DND-41 (cell line): Measurements from ENCODE around the gene NAALADL1.

Experiments
- ATAC-seq: fragments of 200-7000 bp; cut with Tn5 transposase; 3 replicates; pipeline ENCODE4 v1.9.1; 2021; ENCODE audit warnings: low read depth; ENCODE audit not compliant: insufficient read depth
- DNase-seq: peaks from one replicate; pipeline ENCODE4 v3.0.0-alpha.2; 2020
- H2AFZ ChIP-seq: 2 replicates; pipeline ENCODE4 v1.6.0; 2012; ENCODE audit warnings: low read depth, low read length
- H3K27ac ChIP-seq: 2 replicates; pipeline ENCODE4 v1.5.1; 2012; ENCODE audit warnings: low read length, inconsistent platforms
- H3K27me3 ChIP-seq: fragments of 200-600 bp; sonication (generic); 2 replicates; pipeline ENCODE4 v1.6.0; 2012; ENCODE audit warnings: low read length, mild to moderate bottlenecking, inconsistent platforms; ENCODE audit not compliant: insufficient read depth, poor library complexity
- H3K36me3 ChIP-seq: 2 replicates; pipeline ENCODE4 v1.5.1; 2012; ENCODE audit warnings: low read length, inconsistent platforms; ENCODE audit not compliant: insufficient read depth
- H3K4me1 ChIP-seq: 2 replicates; pipeline ENCODE4 v1.5.1; 2012; ENCODE audit warnings: mild to moderate bottlenecking, low read length; ENCODE audit not compliant: insufficient read depth
- H3K4me2 ChIP-seq: 2 replicates; pipeline ENCODE4 v1.6.0; 2012; ENCODE audit warnings: mild to moderate bottlenecking, moderate library complexity, low read length, inconsistent platforms; ENCODE audit not compliant: insufficient read depth
- H3K4me3 ChIP-seq, 2 experiments: fragments of 200-600 bp in 1 of 2; shearing (Covaris generic) in 1 of 2; 2 replicates each; pipeline ENCODE4 v1.5.1; 2012 to 2016; ENCODE audit warnings: inconsistent platforms in 2 of 2, low read length in 2 of 2, mild to moderate bottlenecking in 2 of 2, low read depth in 1 of 2, moderate library complexity in 1 of 2
- H3K79me2 ChIP-seq: 2 replicates; pipeline ENCODE4 v1.6.0; 2012; ENCODE audit warnings: low read length, inconsistent platforms; ENCODE audit not compliant: insufficient read depth
- H3K9ac ChIP-seq: 2 replicates; pipeline ENCODE4 v1.6.0; 2012; ENCODE audit warnings: low read depth, mild to moderate bottlenecking, inconsistent platforms, low read length, moderate library complexity
- H3K9me3 ChIP-seq: 2 replicates; pipeline ENCODE4 v1.5.1; 2012; ENCODE audit warnings: low read length, moderate library complexity, mild to moderate bottlenecking, inconsistent platforms; ENCODE audit not compliant: insufficient read depth, severe bottlenecking
- H4K20me1 ChIP-seq: 2 replicates; pipeline ENCODE4 v1.6.0; 2012; ENCODE audit warnings: low read length; ENCODE audit not compliant: insufficient read depth
- EZH2 ChIP-seq: IDR thresholded peaks from 3 replicates; pipeline ENCODE4 v1.6.1; 2012; ENCODE audit warnings: borderline replicate concordance, low read depth, mild to moderate bottlenecking, moderate library complexity, low read length, inconsistent platforms; ENCODE audit not compliant: severe bottlenecking
- TF ChIP-seq, protein P1 (sequence below): IDR thresholded peaks from 2 replicates; pipeline ENCODE4 v1.5.1; 2012; ENCODE audit warnings: borderline replicate concordance, low read length, moderate library complexity, mild to moderate bottlenecking; ENCODE audit not compliant: poor library complexity, severe bottlenecking; ENCODE audit errors: extremely low read depth

Gene NAALADL1

GRCh38 chr11:65053827-65054508 lies 4.4 kb downstream of the NAALADL1 start:
- Histone ChIP-seq H3K4me2 (no peak overlapping the region), H2AFZ (no peak overlapping the region), H3K79me2 (no peaks in the 10 kb centered on the region), H3K4me3 (no peak overlapping the region), H3K27ac (no peak overlapping the region), H3K9ac (no peak overlapping the region), H4K20me1 (no peaks in the 10 kb centered on the region; the same call in 1 of the 2 replicates), H3K36me3 (no peaks in the 10 kb centered on the region), H3K9me3 (no peaks in the 10 kb centered on the region), H3K4me1 (no peaks in the 10 kb centered on the region), H3K27me3 (no peaks in the 10 kb centered on the region)
- TF ChIP-seq, protein P1, sequence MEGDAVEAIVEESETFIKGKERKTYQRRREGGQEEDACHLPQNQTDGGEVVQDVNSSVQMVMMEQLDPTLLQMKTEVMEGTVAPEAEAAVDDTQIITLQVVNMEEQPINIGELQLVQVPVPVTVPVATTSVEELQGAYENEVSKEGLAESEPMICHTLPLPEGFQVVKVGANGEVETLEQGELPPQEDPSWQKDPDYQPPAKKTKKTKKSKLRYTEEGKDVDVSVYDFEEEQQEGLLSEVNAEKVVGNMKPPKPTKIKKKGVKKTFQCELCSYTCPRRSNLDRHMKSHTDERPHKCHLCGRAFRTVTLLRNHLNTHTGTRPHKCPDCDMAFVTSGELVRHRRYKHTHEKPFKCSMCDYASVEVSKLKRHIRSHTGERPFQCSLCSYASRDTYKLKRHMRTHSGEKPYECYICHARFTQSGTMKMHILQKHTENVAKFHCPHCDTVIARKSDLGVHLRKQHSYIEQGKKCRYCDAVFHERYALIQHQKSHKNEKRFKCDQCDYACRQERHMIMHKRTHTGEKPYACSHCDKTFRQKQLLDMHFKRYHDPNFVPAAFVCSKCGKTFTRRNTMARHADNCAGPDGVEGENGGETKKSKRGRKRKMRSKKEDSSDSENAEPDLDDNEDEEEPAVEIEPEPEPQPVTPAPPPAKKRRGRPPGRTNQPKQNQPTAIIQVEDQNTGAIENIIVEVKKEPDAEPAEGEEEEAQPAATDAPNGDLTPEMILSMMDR = no peak
- TF ChIP-seq EZH2 = no peak
- DNase-seq (no peak), ATAC-seq (no peak)

DNA sequence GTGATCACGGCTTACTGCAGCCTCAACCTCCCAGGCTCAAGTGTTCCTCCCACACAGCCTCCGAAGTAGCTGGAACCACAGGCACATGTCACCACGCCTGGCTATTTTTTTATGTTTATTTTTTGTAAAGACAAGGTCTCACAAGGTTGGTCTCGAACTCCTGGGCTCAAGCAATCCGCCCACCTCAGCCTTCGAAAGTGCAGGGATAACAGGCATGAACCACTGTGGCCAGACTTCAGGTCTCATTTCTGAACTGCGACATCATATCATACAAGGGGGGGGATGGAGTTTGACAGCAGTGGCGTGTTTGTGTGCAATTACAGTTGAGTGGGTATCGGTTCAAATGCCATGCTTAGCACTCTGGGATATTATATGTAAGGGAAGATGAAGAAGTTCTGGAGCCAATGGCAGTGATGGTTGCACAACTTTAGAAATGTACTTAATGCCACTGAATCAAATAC lies 6.9 kb downstream of the NAALADL1 start:
- H3K27me3 ChIP-seq = no peaks in the 10 kb centered on the region
- 0 out of 2 replicates have a peak, but pooled peaks cover under 1% of the 10 kb centered on the region for H3K36me3 ChIP-seq
- H3K27ac ChIP-seq = no peak overlapping the region
- DNase-seq = no peak
- H3K4me1 ChIP-seq = no peaks in the 10 kb centered on the region
- H3K79me2 ChIP-seq = no peaks in the 10 kb centered on the region
- no peak for TF ChIP-seq EZH2
- TF ChIP-seq, protein P1 = no peak
- H3K4me2 ChIP-seq = no peak overlapping the region
- no peaks in the 10 kb centered on the region; the same call in none of the 2 replicates for H4K20me1 ChIP-seq
- H3K9me3 ChIP-seq = no peaks in the 10 kb centered on the region
- ATAC-seq = no peak
- H2AFZ ChIP-seq = no peak overlapping the region
- H3K9ac ChIP-seq = no peak overlapping the region
- no peak overlapping the region for H3K4me3 ChIP-seq

GRCh38 chr11:65047581-65048422 lies 10.6 kb downstream of the NAALADL1 start:
- peaks cover 28% of the 10 kb centered on the region for H4K20me1 ChIP-seq
- no peak overlapping the region for H3K4me2 ChIP-seq
- no peaks in the 10 kb centered on the region for H3K27me3 ChIP-seq
- DNase-seq = no peak
- TF ChIP-seq EZH2 = no peak
- TF ChIP-seq, protein P1 = no peak
- H3K9ac ChIP-seq = no peak overlapping the region
- peaks cover 24% of the 10 kb centered on the region for H3K79me2 ChIP-seq
- no peak overlapping the region for H3K27ac ChIP-seq
- no peak overlapping the region for H2AFZ ChIP-seq
- peaks cover 32% of the 10 kb centered on the region for H3K36me3 ChIP-seq
- no peak overlapping the region for H3K4me3 ChIP-seq
- ATAC-seq = no peak
- no peaks in the 10 kb centered on the region for H3K9me3 ChIP-seq
- H3K4me1 ChIP-seq = peaks cover 19% of the 10 kb centered on the region
